ENCODE data around the gene PLD3.

Gene PLD3

DNA sequence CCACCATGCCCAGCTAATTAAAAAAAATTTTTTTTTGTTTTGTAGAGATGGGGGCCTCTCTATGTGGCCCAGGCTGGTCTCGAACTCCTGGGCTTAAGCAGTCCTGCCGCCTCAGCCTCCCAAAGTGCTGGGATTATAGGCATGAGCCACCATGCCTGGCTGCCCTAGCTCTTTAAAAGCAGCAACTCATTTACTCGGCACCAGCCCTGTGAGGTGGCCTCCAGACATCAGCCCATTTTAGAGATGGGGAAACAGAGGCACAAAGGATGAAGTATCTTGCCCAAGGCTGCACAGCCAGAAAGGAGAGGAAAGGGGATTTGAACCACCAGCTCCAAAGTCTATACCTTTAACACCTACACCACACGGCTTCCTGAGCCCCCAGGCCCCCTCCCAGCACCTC is 64.4 kb downstream of the PLD3 start:
- Histone ChIP-seq H3K36me3 (ENCODE audit: control insufficient read depth, insufficient read depth, low read length) (no peaks in the 10 kb centered on the region), H3K27me3 (ENCODE audit: control insufficient read depth, insufficient read depth, low read length, poor library complexity, severe bottlenecking) (no peaks in the 10 kb centered on the region), H3K4me1 (ENCODE audit: control insufficient read depth, insufficient read depth, low read length) (peaks cover 24% of the 10 kb centered on the region), H3K27ac (ENCODE audit: insufficient read depth, low read depth, low read length, poor library complexity, severe bottlenecking) (peak overlapping the region; percentile 27), H3K4me3 (ENCODE audit: insufficient read depth, low read depth, low read length) (no peak overlapping the region), H3K9me3 (ENCODE audit: control insufficient read depth, low read length) (no peaks in the 10 kb centered on the region)
- WGBS, 2 experiments, result 71 to 79% methylated on average over 4 of the region's 4 CpGs

DNA sequence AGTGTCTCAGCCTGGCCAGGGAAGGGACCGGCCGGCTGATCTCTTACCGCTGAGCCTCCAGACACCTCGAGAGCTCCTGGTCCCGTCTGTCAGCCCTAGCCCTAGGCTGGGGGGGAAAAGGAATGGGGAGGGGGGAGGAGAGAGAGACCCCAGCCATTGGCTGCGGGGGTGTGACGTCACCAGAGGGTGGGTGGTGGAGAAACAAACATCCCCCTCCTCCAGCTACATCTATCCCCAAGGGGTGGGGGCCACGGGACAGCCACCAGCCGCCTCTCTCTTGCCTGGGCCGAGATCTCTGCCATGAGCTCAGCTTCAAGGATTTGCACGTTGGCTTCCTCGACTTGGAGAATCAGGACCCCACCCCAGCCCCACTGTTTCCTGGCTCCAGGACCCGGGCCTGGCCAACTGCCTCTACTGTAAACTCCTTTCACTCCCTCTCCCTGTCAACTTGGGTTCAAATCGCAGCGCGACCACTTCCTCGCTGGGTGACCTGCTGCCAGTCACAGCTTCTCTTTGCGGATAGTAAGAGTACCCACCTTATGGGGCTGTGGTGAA is 64.9 kb downstream of the PLD3 start, which contains the start of gene PRX:
Gene PRX (minus strand): TSS at position 88 of the 555 bp plus-strand sequence. CDS start 5,446 bp downstream, outside the sequence.
- Histone ChIP-seq H3K27ac (ENCODE audit: insufficient read depth, low read depth, low read length, poor library complexity, severe bottlenecking) (peak within 1 kb of the TSS; percentile 27), H3K27me3 (ENCODE audit: control insufficient read depth, insufficient read depth, low read length, poor library complexity, severe bottlenecking) (no peaks in the 10 kb centered on the region), H3K4me3 (ENCODE audit: insufficient read depth, low read depth, low read length) (no peak within 1 kb of the TSS), H3K36me3 (ENCODE audit: control insufficient read depth, insufficient read depth, low read length) (no peaks in the 10 kb centered on the region), H3K4me1 (ENCODE audit: control insufficient read depth, insufficient read depth, low read length) (peaks cover 24% of the 10 kb centered on the region), H3K9me3 (ENCODE audit: control insufficient read depth, low read length) (no peaks in the 10 kb centered on the region)
- 31 to 32% methylated on average over 17 to 18 of the region's 18 CpGs for WGBS, 2 experiments

DNA sequence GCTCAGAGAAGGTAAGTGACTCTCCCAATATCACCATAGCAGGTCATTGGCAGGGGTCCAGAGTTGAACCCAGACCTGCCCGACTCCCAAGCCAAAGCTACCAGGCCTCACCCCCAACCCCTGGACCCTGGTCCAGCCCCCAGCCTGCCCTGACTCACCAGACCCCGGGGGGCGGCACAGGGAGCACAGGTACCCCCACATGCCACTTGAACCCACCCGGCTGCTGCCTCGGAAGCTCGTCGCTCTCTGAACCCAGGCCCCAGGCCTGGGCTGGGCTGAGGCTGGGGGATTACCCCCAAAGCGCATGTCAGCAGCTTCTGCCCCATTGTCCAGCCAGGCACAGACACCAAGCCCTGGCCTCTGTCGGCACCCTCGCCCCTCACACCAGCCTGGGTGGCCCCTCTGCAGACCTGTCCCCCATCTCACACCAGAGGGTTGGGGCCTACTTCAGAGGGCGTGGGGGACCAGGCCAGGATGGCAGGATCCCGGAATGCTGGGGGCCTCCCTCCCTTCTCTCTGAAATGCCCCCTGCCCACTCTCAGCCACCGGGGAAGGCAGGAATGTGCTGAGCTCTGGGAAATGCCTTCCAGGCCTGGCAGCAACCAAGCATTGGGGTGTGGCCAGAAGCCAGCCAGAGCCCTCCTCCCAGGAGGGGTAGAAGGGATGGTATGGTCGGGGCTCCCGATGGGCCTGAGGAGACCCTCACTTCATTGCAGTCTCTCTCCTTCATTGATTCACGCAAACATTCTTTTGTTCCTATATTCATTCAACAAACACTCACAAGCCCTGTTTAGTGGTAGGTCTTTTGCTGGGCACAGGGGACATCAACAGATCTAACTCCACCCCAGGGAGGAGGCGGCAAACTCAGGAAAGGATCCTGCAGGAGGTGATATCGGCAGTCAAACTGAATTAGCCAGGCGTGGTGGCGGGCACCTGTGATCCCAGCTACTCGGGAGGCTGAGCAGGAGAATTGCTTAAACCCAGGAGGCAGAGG is 66.3 kb downstream of the PLD3 start:
- no peak overlapping the region for H3K27ac ChIP-seq (ENCODE audit: insufficient read depth, low read depth, low read length, poor library complexity, severe bottlenecking)
- H3K9me3 ChIP-seq (ENCODE audit: control insufficient read depth, low read length), result no peaks in the 10 kb centered on the region
- H3K36me3 ChIP-seq (ENCODE audit: control insufficient read depth, insufficient read depth, low read length), result no peaks in the 10 kb centered on the region
- whole genome bisulfite sequencing, 2 experiments, result 81 to 87% methylated on average over 21 of the region's 21 CpGs
- H3K27me3 ChIP-seq (ENCODE audit: control insufficient read depth, insufficient read depth, low read length, poor library complexity, severe bottlenecking), result no peaks in the 10 kb centered on the region
- H3K4me3 ChIP-seq (ENCODE audit: insufficient read depth, low read depth, low read length), result no peak overlapping the region
- H3K4me1 ChIP-seq (ENCODE audit: control insufficient read depth, insufficient read depth, low read length), result peaks cover 22% of the 10 kb centered on the region

DNA sequence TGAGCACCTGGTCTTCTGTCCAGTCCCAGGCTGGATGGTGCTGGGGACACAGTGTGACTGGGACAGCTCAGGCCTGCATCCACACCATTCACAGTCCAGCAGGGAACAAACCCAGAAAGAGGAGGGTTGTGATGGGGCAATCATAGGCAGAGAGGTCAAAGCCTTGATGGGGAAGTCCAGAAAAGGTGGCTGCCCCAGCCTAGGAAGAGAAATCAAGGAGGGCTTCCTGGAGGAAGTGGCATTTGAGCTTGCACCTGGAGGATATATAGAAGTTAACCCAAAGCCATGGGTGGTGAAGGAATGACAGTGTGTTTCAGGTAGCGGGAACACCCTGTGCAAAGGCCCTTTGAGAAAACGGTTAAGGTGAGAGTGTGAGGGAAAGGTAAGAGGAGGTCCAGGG is 67.3 kb downstream of the PLD3 start:
- 96% methylated on average over 2 of the region's 2 CpGs for WGBS, 2 experiments

DNA sequence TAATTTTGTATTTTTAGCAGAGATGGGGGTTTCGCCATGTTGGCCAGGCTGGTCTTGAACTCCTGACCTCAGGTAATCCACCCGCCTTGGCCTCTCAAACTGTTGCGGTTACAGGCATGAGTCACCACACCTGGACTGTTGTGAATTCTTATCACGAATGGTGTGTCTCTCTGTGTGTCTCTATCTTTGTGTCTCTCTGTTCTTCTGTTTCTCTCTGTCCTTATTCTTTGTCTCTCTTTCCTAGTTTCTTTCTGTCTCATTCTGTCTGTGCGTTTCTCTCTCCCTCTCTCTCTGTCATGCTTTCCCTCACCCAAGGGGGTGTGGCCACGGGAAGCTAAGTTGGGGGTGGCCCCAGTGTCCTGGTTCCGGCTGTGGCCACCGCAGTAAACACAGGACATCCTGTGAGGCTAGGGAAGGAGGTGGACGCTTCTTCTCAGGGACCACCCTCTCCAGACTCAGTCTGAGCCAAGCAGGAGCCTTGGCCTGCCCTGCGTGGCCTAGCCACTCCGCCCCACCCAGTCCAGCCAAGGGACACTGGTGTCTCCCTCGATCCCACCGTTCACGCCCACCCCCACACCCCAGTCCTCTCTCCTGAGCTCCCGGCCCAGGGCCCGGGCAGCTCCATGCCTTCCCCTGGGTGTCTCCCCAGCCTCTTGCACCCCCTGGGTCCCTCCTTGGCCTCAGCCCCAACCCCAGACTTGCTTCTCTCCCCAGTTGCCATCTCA is 68.6 kb downstream of the PLD3 start:
- WGBS, 2 experiments, result 78 to 82% methylated on average over 16 of the region's 16 CpGs

More for the DNA sequence above, 67.3 kb downstream of the PLD3 start:
- Histone ChIP-seq H3K4me3 (ENCODE audit: insufficient read depth, low read depth, low read length) (no peak overlapping the region), H3K36me3 (ENCODE audit: control insufficient read depth, insufficient read depth, low read length) (no peaks in the 10 kb centered on the region), H3K4me1 (ENCODE audit: control insufficient read depth, insufficient read depth, low read length) (peaks cover 16% of the 10 kb centered on the region), H3K27me3 (ENCODE audit: control insufficient read depth, insufficient read depth, low read length, poor library complexity, severe bottlenecking) (no peaks in the 10 kb centered on the region), H3K27ac (ENCODE audit: insufficient read depth, low read depth, low read length, poor library complexity, severe bottlenecking) (no peak overlapping the region), H3K9me3 (ENCODE audit: control insufficient read depth, low read length) (no peaks in the 10 kb centered on the region)

DNA sequence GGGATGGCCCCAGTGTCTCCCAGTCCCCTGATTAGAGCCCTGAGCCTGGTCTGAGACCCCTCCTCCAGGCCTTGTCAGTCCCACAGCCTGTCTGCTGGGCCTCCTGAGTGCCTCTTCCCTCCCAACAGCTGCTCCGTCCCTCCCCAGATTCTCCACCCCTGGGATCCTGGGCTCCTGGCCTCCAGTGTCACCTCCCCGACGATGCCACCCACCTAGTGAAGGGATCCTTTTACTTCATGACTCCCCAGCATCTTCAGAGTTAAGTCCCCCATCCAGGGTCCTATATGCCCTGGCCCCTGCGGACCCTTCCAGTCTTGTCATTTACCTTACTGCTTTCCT is 69.1 kb downstream of the PLD3 start:
- Histone ChIP-seq H3K27ac (ENCODE audit: insufficient read depth, low read depth, low read length, poor library complexity, severe bottlenecking) (no peak overlapping the region), H3K4me3 (ENCODE audit: insufficient read depth, low read depth, low read length) (no peak overlapping the region), H3K27me3 (ENCODE audit: control insufficient read depth, insufficient read depth, low read length, poor library complexity, severe bottlenecking) (no peaks in the 10 kb centered on the region), H3K4me1 (ENCODE audit: control insufficient read depth, insufficient read depth, low read length) (peaks cover 23% of the 10 kb centered on the region), H3K9me3 (ENCODE audit: control insufficient read depth, low read length) (no peaks in the 10 kb centered on the region), H3K36me3 (ENCODE audit: control insufficient read depth, insufficient read depth, low read length) (no peaks in the 10 kb centered on the region)
- WGBS, 2 experiments, result 80 to 83% methylated on average over 4 of the region's 4 CpGs

More for the DNA sequence above, 68.6 kb downstream of the PLD3 start:
- Histone ChIP-seq H3K36me3 (ENCODE audit: control insufficient read depth, insufficient read depth, low read length) (no peaks in the 10 kb centered on the region), H3K9me3 (ENCODE audit: control insufficient read depth, low read length) (no peaks in the 10 kb centered on the region), H3K4me3 (ENCODE audit: insufficient read depth, low read depth, low read length) (no peak overlapping the region), H3K27ac (ENCODE audit: insufficient read depth, low read depth, low read length, poor library complexity, severe bottlenecking) (no peak overlapping the region), H3K27me3 (ENCODE audit: control insufficient read depth, insufficient read depth, low read length, poor library complexity, severe bottlenecking) (no peaks in the 10 kb centered on the region), H3K4me1 (ENCODE audit: control insufficient read depth, insufficient read depth, low read length) (peaks cover 23% of the 10 kb centered on the region)

DNA sequence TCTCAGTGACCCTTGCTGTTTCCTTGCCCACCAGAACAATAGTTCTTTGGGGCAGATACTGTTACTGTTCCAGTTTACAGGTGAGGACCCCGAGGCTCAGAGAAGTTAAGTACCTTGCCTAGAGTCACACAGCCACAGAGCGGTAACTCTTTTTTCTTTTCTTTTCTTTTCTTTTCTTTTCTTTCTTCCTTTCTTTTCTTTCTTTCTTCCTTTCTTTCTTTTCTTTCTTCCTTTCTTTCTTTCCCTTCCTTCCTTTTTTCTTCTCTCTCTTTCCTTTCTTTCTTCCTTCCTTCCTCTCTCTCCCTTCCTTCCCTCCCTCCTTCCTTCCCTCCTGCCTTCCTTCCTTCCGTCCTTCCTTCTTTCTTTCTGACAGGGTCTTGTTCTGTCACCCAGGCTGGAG is 69.5 kb downstream of the PLD3 start:
- 90 to 93% methylated on average over 3 of the region's 3 CpGs for WGBS, 2 experiments
- no peak overlapping the region for H3K4me3 ChIP-seq (ENCODE audit: insufficient read depth, low read depth, low read length)
- H3K36me3 ChIP-seq (ENCODE audit: control insufficient read depth, insufficient read depth, low read length), result no peaks in the 10 kb centered on the region
- no peak overlapping the region for H3K27ac ChIP-seq (ENCODE audit: insufficient read depth, low read depth, low read length, poor library complexity, severe bottlenecking)
- H3K9me3 ChIP-seq (ENCODE audit: control insufficient read depth, low read length), result no peaks in the 10 kb centered on the region
- H3K4me1 ChIP-seq (ENCODE audit: control insufficient read depth, insufficient read depth, low read length), result peaks cover 23% of the 10 kb centered on the region
- no peaks in the 10 kb centered on the region for H3K27me3 ChIP-seq (ENCODE audit: control insufficient read depth, insufficient read depth, low read length, poor library complexity, severe bottlenecking)

DNA sequence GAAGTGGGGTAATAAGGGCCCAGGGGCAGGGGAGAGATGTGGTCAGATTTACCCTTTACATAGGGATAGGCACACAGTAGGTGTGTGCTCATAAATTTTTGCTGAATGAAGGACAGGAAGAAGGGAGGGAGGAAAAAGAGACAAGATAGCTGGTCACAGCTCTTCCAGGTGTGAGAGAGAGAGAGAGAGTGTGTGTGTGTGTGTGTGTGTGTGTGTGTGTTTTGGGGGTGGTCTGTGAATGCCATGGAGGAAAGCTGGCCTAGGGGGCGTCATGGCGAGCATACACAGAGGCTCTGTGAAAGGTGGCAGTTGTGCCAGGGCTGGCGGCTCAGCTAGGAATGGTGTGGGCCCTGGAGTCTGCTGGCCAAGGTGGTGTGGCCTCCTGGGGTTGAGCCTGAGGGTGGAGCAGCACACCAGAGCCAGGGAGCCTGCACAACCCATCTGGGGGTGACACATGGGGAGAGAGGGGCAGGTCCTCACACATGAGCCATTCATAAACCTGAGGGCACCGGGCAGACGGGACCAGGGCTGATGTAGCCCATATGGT is 70.6 kb downstream of the PLD3 start:
- Histone ChIP-seq H3K27ac (ENCODE audit: insufficient read depth, low read depth, low read length, poor library complexity, severe bottlenecking) (no peak overlapping the region), H3K4me1 (ENCODE audit: control insufficient read depth, insufficient read depth, low read length) (peaks cover 24% of the 10 kb centered on the region), H3K36me3 (ENCODE audit: control insufficient read depth, insufficient read depth, low read length) (no peaks in the 10 kb centered on the region), H3K27me3 (ENCODE audit: control insufficient read depth, insufficient read depth, low read length, poor library complexity, severe bottlenecking) (no peaks in the 10 kb centered on the region), H3K4me3 (ENCODE audit: insufficient read depth, low read depth, low read length) (no peak overlapping the region), H3K9me3 (ENCODE audit: control insufficient read depth, low read length) (no peaks in the 10 kb centered on the region)
- WGBS, 2 experiments, result 83 to 88% methylated on average over 5 of the region's 5 CpGs

DNA sequence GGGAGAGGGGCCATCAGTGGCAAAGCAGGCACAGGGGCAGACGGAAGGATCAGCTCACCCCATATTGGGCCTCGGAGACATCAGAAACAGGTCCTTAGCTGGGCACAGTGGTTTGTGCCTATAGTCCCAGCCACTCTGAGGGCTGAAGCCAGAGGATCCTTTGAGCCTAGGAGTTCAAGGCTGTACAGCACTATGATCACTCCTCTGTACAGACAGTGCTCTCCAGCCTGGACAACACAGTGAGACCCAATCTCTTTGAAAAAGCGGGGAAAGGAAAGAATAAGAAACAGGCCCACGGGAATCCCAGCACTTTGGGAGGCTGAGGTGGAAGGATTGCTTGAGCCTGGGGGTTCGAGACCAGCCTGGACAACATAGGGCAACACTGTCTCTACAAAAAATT is 71.3 kb downstream of the PLD3 start:
- Histone ChIP-seq H3K4me1 (ENCODE audit: control insufficient read depth, insufficient read depth, low read length) (peaks cover 26% of the 10 kb centered on the region), H3K9me3 (ENCODE audit: control insufficient read depth, low read length) (no peaks in the 10 kb centered on the region), H3K27me3 (ENCODE audit: control insufficient read depth, insufficient read depth, low read length, poor library complexity, severe bottlenecking) (no peaks in the 10 kb centered on the region), H3K4me3 (ENCODE audit: insufficient read depth, low read depth, low read length) (no peak overlapping the region), H3K27ac (ENCODE audit: insufficient read depth, low read depth, low read length, poor library complexity, severe bottlenecking) (no peak overlapping the region), H3K36me3 (ENCODE audit: control insufficient read depth, insufficient read depth, low read length) (no peaks in the 10 kb centered on the region)
- whole genome bisulfite sequencing, 2 experiments, result 93 to 96% methylated on average over 5 of the region's 5 CpGs

DNA sequence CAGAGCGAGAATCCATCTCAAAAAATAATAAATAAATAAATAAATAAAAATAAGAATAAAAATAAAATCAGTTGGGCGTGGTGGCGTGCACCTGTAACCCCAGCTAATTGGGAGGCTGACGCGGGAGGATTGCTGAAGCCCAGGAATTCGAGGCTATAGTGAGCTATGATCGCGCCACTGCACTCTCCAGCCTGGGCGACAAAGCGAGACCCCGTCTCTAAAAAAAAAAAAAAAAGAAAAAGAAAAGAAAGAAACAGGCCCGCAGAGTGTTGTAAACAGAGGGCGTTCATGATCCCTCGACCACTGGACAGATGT is 71.9 kb downstream of the PLD3 start:
- H3K27ac ChIP-seq (ENCODE audit: insufficient read depth, low read depth, low read length, poor library complexity, severe bottlenecking), result no peak overlapping the region
- whole genome bisulfite sequencing, 2 experiments, result 65 to 67% methylated on average over 13 of the region's 14 CpGs
- H3K4me1 ChIP-seq (ENCODE audit: control insufficient read depth, insufficient read depth, low read length), result peaks cover 22% of the 10 kb centered on the region
- no peaks in the 10 kb centered on the region for H3K36me3 ChIP-seq (ENCODE audit: control insufficient read depth, insufficient read depth, low read length)
- no peaks in the 10 kb centered on the region for H3K27me3 ChIP-seq (ENCODE audit: control insufficient read depth, insufficient read depth, low read length, poor library complexity, severe bottlenecking)
- H3K4me3 ChIP-seq (ENCODE audit: insufficient read depth, low read depth, low read length), result peak overlapping the region; percentile 38
- H3K9me3 ChIP-seq (ENCODE audit: control insufficient read depth, low read length), result no peaks in the 10 kb centered on the region

All from ectodermal cell (in vitro differentiated cells).